Natural killer cell treated with Interleukin-12 subunit alpha and Interleukin-12 subunit beta and Interleukin-15 and Interleukin-18, amount 100 ng/mL, for 72 hours (primary cell): ENCODE data around the gene C6orf120. TPM values are rescaled to one million over a fixed set of nuclear protein-coding genes. Genes with fewer than 3 reads are reported as not detected.
A peak's percentile ranks its signal among the peaks of the same experiment; 100 is the strongest.

Experiments
- ATAC-seq, 2 donors: fragments of 150-1000 bp; cut with Tn5 transposase in 1 of 2; sonication (Bioruptor Pico), chemical (Tn5 transposase) in 1 of 2; 2 replicates each; pipeline ENCODE4 v1.10.0; 2021
- DNase-seq: peaks from one replicate; pipeline ENCODE4 v3.0.0; 2022; ENCODE audit warnings: low spot score
- H3K27ac Mint-ChIP-seq, 2 donors: 1 replicate in 1 of 2; 2 replicates in 1 of 2; pipeline ENCODE4 v1.8.0; 2022; ENCODE audit warnings: mixed read lengths in 2 of 2, mild to moderate bottlenecking in 1 of 2, moderate library complexity in 1 of 2
- H3K27me3 Mint-ChIP-seq, 2 donors: 1 replicate in 1 of 2; 2 replicates in 1 of 2; pipeline ENCODE4 v1.8.0; 2022; ENCODE audit warnings: mixed read lengths in 2 of 2
- H3K36me3 Mint-ChIP-seq: one replicate; pipeline ENCODE4 v1.8.0; 2022; ENCODE audit warnings: mixed read lengths
- H3K4me1 Mint-ChIP-seq, 2 donors: 1 replicate in 1 of 2; 2 replicates in 1 of 2; pipeline ENCODE4 v1.8.0; 2022; ENCODE audit warnings: low read depth in 2 of 2, mixed read lengths in 2 of 2, mild to moderate bottlenecking in 1 of 2
- H3K4me3 Mint-ChIP-seq: one replicate; pipeline ENCODE4 v1.8.0; 2022; ENCODE audit warnings: mixed read lengths
- H3K9me3 Mint-ChIP-seq: 2 replicates; pipeline ENCODE4 v1.8.0; 2022; ENCODE audit warnings: mixed read lengths
- total RNA-seq, 2 donors: library from RNA; stranded (reverse); gene quantifications; one replicate each; pipeline ENCODE4 v1.2.3, GENCODE V29; 2022

The C6orf120 gene
- total RNA-seq, 2 donors from 2014 or later: 18.8 to 20.0 TPM

- H3K9me3 Mint-ChIP-seq: no peaks in the 10 kb centered on the region
- DNase-seq (no peak), ATAC-seq (no peak)
- peak overlapping the region; percentile 100 for H3K4me3 Mint-ChIP-seq
- H3K27ac Mint-ChIP-seq: peak overlapping the region; percentile 97 to 98
- peaks cover 13% of the 10 kb centered on the region for H3K36me3 Mint-ChIP-seq
- peaks cover 24 to 31% of the 10 kb centered on the region in 2 donors for H3K4me1 Mint-ChIP-seq
- H3K27me3 Mint-ChIP-seq: no peaks in the 10 kb centered on the region
Measured at GRCh38 chr6:169752074-169752623, 50.2 kb downstream of the C6orf120 start.

Other genes with a start within 250 kb of the C6orf120 start
- gene WDR27, start 97 bp upstream of the C6orf120 start, total RNA-seq: 10 to 100 TPM; 19.6 to 59.1 TPM
- 10 to 100 TPM; 33.0 to 62.0 TPM for gene PHF10, start 22.4 kb downstream of the C6orf120 start, total RNA-seq
- 1 to 10 TPM; 1.5 to 2.6 TPM for gene DYNLT2, start 49.4 kb downstream of the C6orf120 start, total RNA-seq
- 10 to 100 TPM; 22.4 to 39.8 TPM for gene ERMARD, start 49.5 kb downstream of the C6orf120 start, total RNA-seq